HEK293 (cell line): Measurements from ENCODE around the gene ADAMTS8.

ENCODE experiments used
- CTCF ChIA-PET: fragments of 350-600 bp; formaldehyde crosslinking; extraction: SDS; loops from one replicate; lab custom pipeline; 2021; ENCODE audit warnings: antibody characterized with exemption; lab: Yijun Ruan, JAX
- POLR2A ChIA-PET: fragments of 300-600 bp; formaldehyde crosslinking; extraction: SDS; loops from one replicate; lab custom pipeline; 2020; ENCODE audit warnings: antibody characterized with exemption, inconsistent platforms; lab: Yijun Ruan, JAX
- H3K27ac ChIP-seq: fragments of 200-500 bp; sonication (Bioruptor generic); 2 replicates; pipeline ENCODE4 v1.5.1; 2014; ENCODE audit warnings: low read depth, low read length, control low read depth, inconsistent platforms; ENCODE audit errors: extremely low read depth
- H3K36me3 ChIP-seq, 2 experiments: fragments of 200-500 bp in 1 of 2; sonication (Bioruptor generic) in 1 of 2; 1 replicate in 1 of 2; 2 replicates in 1 of 2; pipeline ENCODE4 v1.5.1; 2014 to 2017; ENCODE audit warnings: inconsistent platforms in 2 of 2, low read length in 2 of 2; ENCODE audit not compliant: control insufficient read depth in 2 of 2, insufficient read depth in 1 of 2
- H3K4me1 ChIP-seq: fragments of 200-500 bp; sonication (Bioruptor generic); 2 replicates; pipeline ENCODE4 v1.5.1; 2014; ENCODE audit warnings: mild to moderate bottlenecking, low read length, inconsistent platforms; ENCODE audit not compliant: control insufficient read depth, insufficient read depth
- H3K4me3 ChIP-seq: 2 replicates; pipeline ENCODE4 v1.5.1; 2011; ENCODE audit warnings: low read depth, mild to moderate bottlenecking, control low read depth, low read length, moderate library complexity
- H3K9me3 ChIP-seq: fragments of 200-500 bp; sonication (Bioruptor generic); 2 replicates; pipeline ENCODE4 v1.5.1; 2014; ENCODE audit warnings: low read depth, low read length, inconsistent platforms; ENCODE audit not compliant: control insufficient read depth, insufficient read depth
- HOXA7 ChIP-seq: sonication (generic); formaldehyde crosslinking; IDR thresholded peaks from 2 replicates; pipeline ENCODE4 v1.8.1; 2022; ENCODE audit warnings: missing genetic modification reagents, borderline replicate concordance
- KLF7 ChIP-seq: fragments of 450-650 bp; formaldehyde crosslinking; IDR thresholded peaks from 2 replicates; pipeline ENCODE4 v1.5.1; 2016; ENCODE audit warnings: missing biosample characterization, missing genetic modification characterization, borderline replicate concordance
- PRDM1 ChIP-seq: fragments of 450-650 bp; formaldehyde crosslinking; IDR thresholded peaks from 2 replicates; pipeline ENCODE4; 2016; ENCODE audit warnings: missing biosample characterization, missing genetic modification characterization
- SCRT2 ChIP-seq: fragments of 450-650 bp; formaldehyde crosslinking; IDR thresholded peaks from 2 replicates; pipeline ENCODE4 v1.5.1; 2016; ENCODE audit warnings: missing biosample characterization, missing genetic modification characterization
- SETDB1 ChIP-seq: IDR thresholded peaks from one replicate; pipeline ENCODE4 v1.6.1; 2017; ENCODE audit warnings: mild to moderate bottlenecking, low read length, moderate library complexity, mixed read lengths; ENCODE audit not compliant: insufficient read length
- SP2 ChIP-seq: fragments of 450-650 bp; formaldehyde crosslinking; IDR thresholded peaks from 2 replicates; pipeline ENCODE4 v1.5.1; 2016; ENCODE audit warnings: missing biosample characterization, missing genetic modification characterization
- YY2 ChIP-seq: fragments of 450-650 bp; formaldehyde crosslinking; IDR thresholded peaks from 2 replicates; pipeline ENCODE4 v1.5.1; 2016; ENCODE audit warnings: missing biosample characterization, missing genetic modification characterization
- ZFHX2 ChIP-seq: fragments of 450-650 bp; formaldehyde crosslinking; conservative IDR thresholded peaks from 2 replicates; pipeline ENCODE4 v1.5.1; 2016; ENCODE audit warnings: missing biosample characterization, missing genetic modification characterization
- ZNF132 ChIP-seq: fragments of 450-650 bp; formaldehyde crosslinking; IDR thresholded peaks from 2 replicates; pipeline ENCODE4 v1.5.1; 2017; ENCODE audit warnings: missing biosample characterization, missing genetic modification characterization, borderline replicate concordance
- ZNF155 ChIP-seq: fragments of 450-650 bp; formaldehyde crosslinking; IDR thresholded peaks from 2 replicates; pipeline ENCODE4 v1.5.1; 2016; ENCODE audit warnings: missing biosample characterization, missing genetic modification characterization
- ZNF2 ChIP-seq: fragments of 450-650 bp; formaldehyde crosslinking; IDR thresholded peaks from 2 replicates; pipeline ENCODE4 v1.5.1; 2016; ENCODE audit warnings: missing biosample characterization, missing genetic modification characterization
- ZNF274 ChIP-seq, 2 experiments: fragments of 200-500 bp in 1 of 2; fragments of 450-650 bp in 1 of 2; sonication (Bioruptor generic) in 1 of 2; formaldehyde crosslinking in 1 of 2; IDR thresholded peaks; 2 replicates each; pipeline versions ENCODE4 v1.5.1 to v1.6.1; 2014 to 2016; ENCODE audit warnings: borderline replicate concordance in 1 of 2, inconsistent platforms in 1 of 2, low read length in 1 of 2, missing biosample characterization in 1 of 2, missing genetic modification characterization in 1 of 2
- ZNF394 ChIP-seq: fragments of 450-650 bp; formaldehyde crosslinking; IDR thresholded peaks from 2 replicates; pipeline ENCODE4 v1.5.1; 2016; ENCODE audit warnings: missing biosample characterization, missing genetic modification characterization, mild to moderate bottlenecking, moderate library complexity, borderline replicate concordance
- ZNF423 ChIP-seq: fragments of 450-650 bp; formaldehyde crosslinking; IDR thresholded peaks from 2 replicates; pipeline ENCODE4 v1.5.1; 2016; ENCODE audit warnings: missing biosample characterization, missing genetic modification characterization
- ZNF549 ChIP-seq: fragments of 450-650 bp; IDR thresholded peaks from 2 replicates; pipeline ENCODE4 v1.5.1; 2018; ENCODE audit warnings: missing biosample characterization, missing genetic modification characterization, mild to moderate bottlenecking, inconsistent platforms, moderate library complexity
- ZNF571 ChIP-seq: fragments of 450-650 bp; formaldehyde crosslinking; IDR thresholded peaks from 2 replicates; pipeline ENCODE4 v1.5.0; 2017; ENCODE audit warnings: missing biosample characterization, missing genetic modification characterization
- ZNF600 ChIP-seq: fragments of 450-650 bp; formaldehyde crosslinking; IDR thresholded peaks from 2 replicates; pipeline ENCODE4 v1.5.1; 2016; ENCODE audit warnings: missing biosample characterization, missing genetic modification characterization
- ZNF677 ChIP-seq: fragments of 450-650 bp; IDR thresholded peaks from 2 replicates; pipeline ENCODE4 v1.5.0; 2018; ENCODE audit warnings: missing biosample characterization, mild to moderate bottlenecking, missing genetic modification characterization, moderate library complexity
- ZNF704 ChIP-seq: fragments of 450-650 bp; formaldehyde crosslinking; IDR thresholded peaks from 2 replicates; pipeline ENCODE4 v1.5.1; 2016; ENCODE audit warnings: missing biosample characterization, missing genetic modification characterization
- ZNF777 ChIP-seq: fragments of 450-650 bp; formaldehyde crosslinking; IDR thresholded peaks from 2 replicates; pipeline ENCODE4 v1.5.1; 2017; ENCODE audit warnings: missing biosample characterization, missing genetic modification characterization, borderline replicate concordance
- ZNF791 ChIP-seq: fragments of 450-650 bp; formaldehyde crosslinking; IDR thresholded peaks from 2 replicates; pipeline ENCODE4 v1.5.1; 2016; ENCODE audit warnings: missing biosample characterization, missing genetic modification characterization
- ZSCAN4 ChIP-seq: fragments of 450-650 bp; formaldehyde crosslinking; IDR thresholded peaks from 2 replicates; pipeline ENCODE4 v1.5.1; 2017; ENCODE audit warnings: missing biosample characterization, missing genetic modification characterization
- TF ChIP-seq, protein P1 (sequence below): sonication (generic); formaldehyde crosslinking; IDR thresholded peaks from 2 replicates; pipeline ENCODE4 v1.8.1; 2022; ENCODE audit warnings: mild to moderate bottlenecking, moderate library complexity, missing genetic modification reagents
- TF ChIP-seq, protein P2 (sequence below): fragments of 450-650 bp; formaldehyde crosslinking; IDR thresholded peaks from 2 replicates; pipeline ENCODE4 v1.5.1; 2016; ENCODE audit warnings: missing biosample characterization, missing genetic modification characterization
- TF ChIP-seq, protein P3 (sequence below): fragments of 450-650 bp; formaldehyde crosslinking; IDR thresholded peaks from 2 replicates; pipeline ENCODE4 v1.5.1; 2016; ENCODE audit warnings: missing biosample characterization, missing genetic modification characterization

ADAMTS8 gene

GRCh38 chr11:130454491-130455252 is 26.3 kb upstream of the ADAMTS8 start (continued):
- TF ChIP-seq ZNF155 (no peak), ZNF132 (tag by site-specific recombination) (no peak), SCRT2 (tag by site-specific recombination) (no peak), PRDM1 (tag by site-specific recombination) (no peak), YY2 (tag by site-specific recombination) (no peak), ZFHX2 (peak; percentile 56), ZNF677 (tag by site-specific recombination) (no peak), ZNF274 (IDR thresholded peaks at IDR 0.05; ENCODE audit: low read length) (no peak), ZNF274 (tag by site-specific recombination; IDR thresholded peaks at IDR 0.05; ENCODE audit: borderline replicate concordance) (no peak)
- TF ChIP-seq, protein P1, sequence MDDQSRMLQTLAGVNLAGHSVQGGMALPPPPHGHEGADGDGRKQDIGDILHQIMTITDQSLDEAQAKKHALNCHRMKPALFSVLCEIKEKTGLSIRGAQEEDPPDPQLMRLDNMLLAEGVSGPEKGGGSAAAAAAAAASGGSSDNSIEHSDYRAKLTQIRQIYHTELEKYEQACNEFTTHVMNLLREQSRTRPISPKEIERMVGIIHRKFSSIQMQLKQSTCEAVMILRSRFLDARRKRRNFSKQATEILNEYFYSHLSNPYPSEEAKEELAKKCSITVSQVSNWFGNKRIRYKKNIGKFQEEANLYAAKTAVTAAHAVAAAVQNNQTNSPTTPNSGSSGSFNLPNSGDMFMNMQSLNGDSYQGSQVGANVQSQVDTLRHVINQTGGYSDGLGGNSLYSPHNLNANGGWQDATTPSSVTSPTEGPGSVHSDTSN (CRISPR knock-in tag): no peak

DNA sequence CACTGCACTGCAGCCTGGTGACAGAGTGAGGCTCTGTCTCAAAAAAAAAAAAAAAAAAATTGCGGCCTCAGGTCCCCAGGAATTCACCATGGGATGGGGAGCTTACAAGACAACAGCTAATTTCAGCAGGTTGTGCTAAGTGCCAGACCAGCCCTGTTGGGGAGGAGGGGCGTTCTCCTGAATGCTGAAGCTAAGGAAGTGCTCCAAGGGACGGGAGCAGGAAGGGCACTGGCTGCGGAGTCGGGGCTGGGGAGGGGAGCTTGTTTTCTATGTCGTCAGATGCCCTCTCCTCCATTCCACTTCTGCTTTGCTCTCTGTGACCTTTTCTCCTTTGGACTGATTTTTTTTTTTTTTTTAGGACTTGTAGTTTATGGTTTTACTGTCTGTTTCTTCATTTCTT is 24.5 kb upstream of the ADAMTS8 start:
- H3K4me3 ChIP-seq: no peak overlapping the region
- no peaks in the 10 kb centered on the region; a peak in 1 of 3 replicates for H3K36me3 ChIP-seq
- no peak overlapping the region for H3K27ac ChIP-seq
- no peaks in the 10 kb centered on the region for H3K9me3 ChIP-seq
- TF ChIP-seq KLF7 (tag by site-specific recombination) (no peak), ZNF600 (0 out of 2 replicates have a peak, but pooled peaks have one; percentile 19)
- POLR2A ChIA-PET: interaction anchor here (0.5 kb wide), 1 partner anchor 200 kb away, joined by 3 read pairs; no protein-coding TSS in a partner anchor
- CTCF ChIA-PET: interaction anchor here (0.8 kb wide), 1 partner anchor 18 kb away, joined by 3 read pairs; no protein-coding TSS in a partner anchor
- H3K4me1 ChIP-seq: no peaks in the 10 kb centered on the region

GRCh38 chr11:130452176-130452575 is 23.8 kb upstream of the ADAMTS8 start:
- TF ChIP-seq ZNF549 (tag by site-specific recombination) (no peak), ZNF423 (tag by site-specific recombination) (no peak), SP2 (tag by site-specific recombination) (no peak), HOXA7 (no peak), ZNF2 (tag by site-specific recombination) (no peak), ZNF704 (tag by site-specific recombination) (no peak), ZNF777 (tag by site-specific recombination) (no peak), ZNF571 (no peak), ZSCAN4 (no peak), SETDB1 (no peak), ZNF791 (tag by site-specific recombination) (no peak), ZNF394 (tag by site-specific recombination) (no peak)
- TF ChIP-seq, protein P2, sequence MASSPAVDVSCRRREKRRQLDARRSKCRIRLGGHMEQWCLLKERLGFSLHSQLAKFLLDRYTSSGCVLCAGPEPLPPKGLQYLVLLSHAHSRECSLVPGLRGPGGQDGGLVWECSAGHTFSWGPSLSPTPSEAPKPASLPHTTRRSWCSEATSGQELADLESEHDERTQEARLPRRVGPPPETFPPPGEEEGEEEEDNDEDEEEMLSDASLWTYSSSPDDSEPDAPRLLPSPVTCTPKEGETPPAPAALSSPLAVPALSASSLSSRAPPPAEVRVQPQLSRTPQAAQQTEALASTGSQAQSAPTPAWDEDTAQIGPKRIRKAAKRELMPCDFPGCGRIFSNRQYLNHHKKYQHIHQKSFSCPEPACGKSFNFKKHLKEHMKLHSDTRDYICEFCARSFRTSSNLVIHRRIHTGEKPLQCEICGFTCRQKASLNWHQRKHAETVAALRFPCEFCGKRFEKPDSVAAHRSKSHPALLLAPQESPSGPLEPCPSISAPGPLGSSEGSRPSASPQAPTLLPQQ: no peak
- TF ChIP-seq, protein P3, sequence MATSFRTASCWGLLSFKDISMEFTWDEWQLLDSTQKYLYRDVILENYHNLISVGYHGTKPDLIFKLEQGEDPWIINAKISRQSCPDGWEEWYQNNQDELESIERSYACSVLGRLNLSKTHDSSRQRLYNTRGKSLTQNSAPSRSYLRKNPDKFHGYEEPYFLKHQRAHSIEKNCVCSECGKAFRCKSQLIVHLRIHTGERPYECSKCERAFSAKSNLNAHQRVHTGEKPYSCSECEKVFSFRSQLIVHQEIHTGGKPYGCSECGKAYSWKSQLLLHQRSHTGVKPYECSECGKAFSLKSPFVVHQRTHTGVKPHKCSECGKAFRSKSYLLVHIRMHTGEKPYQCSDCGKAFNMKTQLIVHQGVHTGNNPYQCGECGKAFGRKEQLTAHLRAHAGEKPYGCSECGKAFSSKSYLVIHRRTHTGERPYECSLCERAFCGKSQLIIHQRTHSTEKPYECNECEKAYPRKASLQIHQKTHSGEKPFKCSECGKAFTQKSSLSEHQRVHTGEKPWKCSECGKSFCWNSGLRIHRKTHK (tag by site-specific recombination): no peak
- H3K27ac ChIP-seq: no peak overlapping the region
- H3K36me3 ChIP-seq: no peaks in the 10 kb centered on the region; a peak in 1 of 3 replicates
- H3K4me1 ChIP-seq: no peaks in the 10 kb centered on the region
- H3K4me3 ChIP-seq: no peak overlapping the region
- POLR2A ChIA-PET: no interaction called here
- CTCF ChIA-PET: interaction anchor here (0.7 kb wide), 1 partner anchor 182 kb away, joined by 3 read pairs; no protein-coding TSS in a partner anchor
- H3K9me3 ChIP-seq: no peaks in the 10 kb centered on the region
